ENCODE data around the gene ELMO1.

ELMO1 gene

DNA sequence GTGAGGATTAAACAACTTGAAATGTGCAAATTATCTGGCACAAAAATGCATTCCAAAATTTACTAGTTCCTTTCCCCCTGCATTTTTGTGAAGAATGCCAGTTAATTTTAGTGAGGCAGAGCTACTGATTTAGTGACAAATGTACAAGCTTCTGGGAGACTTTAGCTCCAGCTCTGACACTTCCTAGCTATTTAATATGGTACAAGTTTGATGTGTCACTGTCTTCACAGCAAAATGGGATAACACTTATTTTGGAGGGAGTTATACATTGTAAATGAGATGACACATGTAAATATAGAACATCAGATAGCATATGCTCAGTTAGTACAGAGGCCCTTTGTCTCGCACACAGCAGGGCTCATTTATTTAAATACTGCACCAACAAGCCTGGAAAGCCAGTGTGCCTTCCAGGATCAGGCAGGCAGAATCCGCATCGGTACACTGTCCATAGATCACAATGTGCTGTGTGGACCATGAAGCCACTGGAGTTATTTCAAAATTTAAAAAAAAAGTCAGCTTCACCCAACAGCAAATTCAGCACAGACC lies 48.7 kb downstream of the ELMO1 start:
- H3K36me3 ChIP-seq (ENCODE audit: control insufficient read depth, low read length): no peaks in the 10 kb centered on the region
- H3K79me2 ChIP-seq (ENCODE audit: control insufficient read depth, low read length): no peaks in the 10 kb centered on the region
- H3F3A ChIP-seq (ENCODE audit: control insufficient read depth, insufficient read depth): no peaks in the 10 kb centered on the region

DNA sequence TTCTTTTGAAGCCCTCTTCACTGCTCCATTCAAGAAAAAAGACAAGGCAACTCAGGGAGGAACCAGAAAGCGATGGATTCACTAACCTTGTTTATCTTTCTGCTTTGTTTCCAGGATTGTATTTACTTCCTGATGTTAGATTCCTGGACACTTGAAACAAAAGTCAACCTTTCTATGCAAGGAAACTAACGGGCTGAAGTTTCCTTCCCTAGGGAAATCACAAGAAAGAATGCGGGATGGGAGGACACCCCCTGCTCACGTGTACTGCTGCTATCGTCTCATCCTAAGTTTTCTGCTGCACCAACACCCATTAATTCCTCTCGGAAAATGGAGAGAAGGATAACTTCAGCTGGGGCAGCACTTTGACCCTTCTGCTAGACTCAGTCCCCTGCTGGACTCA lies 50.3 kb downstream of the ELMO1 start:
- Histone ChIP-seq H3K4me2 (ENCODE audit: low read length) (no peak overlapping the region), H4K20me1 (ENCODE audit: control insufficient read depth, insufficient read depth, low read depth, low read length) (no peaks in the 10 kb centered on the region), H3K4me1 (ENCODE audit: control insufficient read depth, low read length) (no peaks in the 10 kb centered on the region), H3K36me3 (ENCODE audit: control insufficient read depth, low read length) (no peaks in the 10 kb centered on the region), H3K79me2 (ENCODE audit: control insufficient read depth, low read length) (no peaks in the 10 kb centered on the region), H3K9me3 (ENCODE audit: control insufficient read depth, insufficient read depth, low read length) (peaks cover 4% of the 10 kb centered on the region; the same call in 1 of the 2 replicates), H3K27me3 (ENCODE audit: control insufficient read depth, low read length) (no peaks in the 10 kb centered on the region), H3K4me3 (ENCODE audit: low read length) (no peak overlapping the region), H3K9me2 (replicated peaks; ENCODE audit: control insufficient read depth, low read length) (no peaks in the 10 kb centered on the region), H3F3A (ENCODE audit: control insufficient read depth, insufficient read depth) (no peaks in the 10 kb centered on the region), H3K27ac (ENCODE audit: low read depth, low read length) (no peak overlapping the region)
- TF ChIP-seq EZH2phosphoT487 (IDR thresholded peaks at IDR 0.05; ENCODE audit: borderline replicate concordance, low read length): no peak
- TF ChIP-seq, protein P1, sequence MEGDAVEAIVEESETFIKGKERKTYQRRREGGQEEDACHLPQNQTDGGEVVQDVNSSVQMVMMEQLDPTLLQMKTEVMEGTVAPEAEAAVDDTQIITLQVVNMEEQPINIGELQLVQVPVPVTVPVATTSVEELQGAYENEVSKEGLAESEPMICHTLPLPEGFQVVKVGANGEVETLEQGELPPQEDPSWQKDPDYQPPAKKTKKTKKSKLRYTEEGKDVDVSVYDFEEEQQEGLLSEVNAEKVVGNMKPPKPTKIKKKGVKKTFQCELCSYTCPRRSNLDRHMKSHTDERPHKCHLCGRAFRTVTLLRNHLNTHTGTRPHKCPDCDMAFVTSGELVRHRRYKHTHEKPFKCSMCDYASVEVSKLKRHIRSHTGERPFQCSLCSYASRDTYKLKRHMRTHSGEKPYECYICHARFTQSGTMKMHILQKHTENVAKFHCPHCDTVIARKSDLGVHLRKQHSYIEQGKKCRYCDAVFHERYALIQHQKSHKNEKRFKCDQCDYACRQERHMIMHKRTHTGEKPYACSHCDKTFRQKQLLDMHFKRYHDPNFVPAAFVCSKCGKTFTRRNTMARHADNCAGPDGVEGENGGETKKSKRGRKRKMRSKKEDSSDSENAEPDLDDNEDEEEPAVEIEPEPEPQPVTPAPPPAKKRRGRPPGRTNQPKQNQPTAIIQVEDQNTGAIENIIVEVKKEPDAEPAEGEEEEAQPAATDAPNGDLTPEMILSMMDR (IDR thresholded peaks at IDR 0.05; ENCODE audit: low read depth, low read length, poor library complexity, severe bottlenecking): no peak

More for the DNA sequence above, 48.7 kb downstream of the ELMO1 start:
- H3K27me3 ChIP-seq (ENCODE audit: control insufficient read depth, low read length): no peaks in the 10 kb centered on the region
- TF ChIP-seq, protein P1 (IDR thresholded peaks at IDR 0.05; ENCODE audit: low read depth, low read length, poor library complexity, severe bottlenecking): no peak
- TF ChIP-seq EZH2phosphoT487 (IDR thresholded peaks at IDR 0.05; ENCODE audit: borderline replicate concordance, low read length): no peak
- H3K4me1 ChIP-seq (ENCODE audit: control insufficient read depth, low read length): no peaks in the 10 kb centered on the region
- no peaks in the 10 kb centered on the region for H4K20me1 ChIP-seq (ENCODE audit: control insufficient read depth, insufficient read depth, low read depth, low read length)
- H3K27ac ChIP-seq (ENCODE audit: low read depth, low read length): no peak overlapping the region
- no peaks in the 10 kb centered on the region for H3K9me2 ChIP-seq (replicated peaks; ENCODE audit: control insufficient read depth, low read length)
- H3K9me3 ChIP-seq (ENCODE audit: control insufficient read depth, insufficient read depth, low read length): peaks cover 4% of the 10 kb centered on the region; the same call in 1 of the 2 replicates
- H3K4me3 ChIP-seq (ENCODE audit: low read length): no peak overlapping the region
- H3K4me2 ChIP-seq (ENCODE audit: low read length): no peak overlapping the region

- H3K79me2 ChIP-seq (ENCODE audit: control insufficient read depth, low read length): no peaks in the 10 kb centered on the region
- H3K4me3 ChIP-seq (ENCODE audit: low read length): no peak overlapping the region
- TF ChIP-seq EZH2phosphoT487 (IDR thresholded peaks at IDR 0.05; ENCODE audit: borderline replicate concordance, low read length): no peak
- no peak overlapping the region for H3K27ac ChIP-seq (ENCODE audit: low read depth, low read length)
- no peaks in the 10 kb centered on the region for H3K4me1 ChIP-seq (ENCODE audit: control insufficient read depth, low read length)
- H3K9me2 ChIP-seq (replicated peaks; ENCODE audit: control insufficient read depth, low read length): no peaks in the 10 kb centered on the region
- no peaks in the 10 kb centered on the region for H3F3A ChIP-seq (ENCODE audit: control insufficient read depth, insufficient read depth)
- H3K36me3 ChIP-seq (ENCODE audit: control insufficient read depth, low read length): no peaks in the 10 kb centered on the region
- H3K27me3 ChIP-seq (ENCODE audit: control insufficient read depth, low read length): no peaks in the 10 kb centered on the region
- H3K4me2 ChIP-seq (ENCODE audit: low read length): no peak overlapping the region
- H3K9me3 ChIP-seq (ENCODE audit: control insufficient read depth, insufficient read depth, low read length): no peaks in the 10 kb centered on the region
- H4K20me1 ChIP-seq (ENCODE audit: control insufficient read depth, insufficient read depth, low read depth, low read length): no peaks in the 10 kb centered on the region
These were observed 52.9 kb downstream of the ELMO1 start for GRCh38 chr7:37395618-37396259.

- Histone ChIP-seq H3K9me3 (ENCODE audit: control insufficient read depth, insufficient read depth, low read length) (no peaks in the 10 kb centered on the region), H3K79me2 (ENCODE audit: control insufficient read depth, low read length) (no peaks in the 10 kb centered on the region), H3F3A (ENCODE audit: control insufficient read depth, insufficient read depth) (no peaks in the 10 kb centered on the region), H3K36me3 (ENCODE audit: control insufficient read depth, low read length) (no peaks in the 10 kb centered on the region), H4K20me1 (ENCODE audit: control insufficient read depth, insufficient read depth, low read depth, low read length) (no peaks in the 10 kb centered on the region), H3K9me2 (replicated peaks; ENCODE audit: control insufficient read depth, low read length) (no peaks in the 10 kb centered on the region), H3K4me1 (ENCODE audit: control insufficient read depth, low read length) (no peaks in the 10 kb centered on the region), H3K27ac (ENCODE audit: low read depth, low read length) (no peak overlapping the region), H3K27me3 (ENCODE audit: control insufficient read depth, low read length) (no peaks in the 10 kb centered on the region), H3K4me2 (ENCODE audit: low read length) (no peak overlapping the region), H3K4me3 (ENCODE audit: low read length) (no peak overlapping the region)
- TF ChIP-seq EZH2phosphoT487 (IDR thresholded peaks at IDR 0.05; ENCODE audit: borderline replicate concordance, low read length): no peak
- TF ChIP-seq, protein P1 (IDR thresholded peaks at IDR 0.05; ENCODE audit: low read depth, low read length, poor library complexity, severe bottlenecking): no peak
These were observed 54.5 kb downstream of the ELMO1 start for GRCh38 chr7:37394158-37394557.
